HEK293 (cell line): Measurements from ENCODE around the gene DCPS.
"Not testable (repeated sequence)": the region's sequence is repeated elsewhere in the genome, so short reads cannot be mapped to it uniquely, and the experiment has no call there.

Source experiments
- MEIS1 ChIP-seq: sonication (generic); formaldehyde crosslinking; IDR thresholded peaks from 2 replicates; pipeline ENCODE4 v1.8.1; 2022; ENCODE audit warnings: missing genetic modification reagents, mild to moderate bottlenecking, borderline replicate concordance
- PRDM1 ChIP-seq: fragments of 450-650 bp; formaldehyde crosslinking; IDR thresholded peaks from 2 replicates; pipeline ENCODE4; 2016; ENCODE audit warnings: missing biosample characterization, missing genetic modification characterization
- ZNF184 ChIP-seq: fragments of 450-650 bp; IDR thresholded peaks from 2 replicates; pipeline ENCODE4 v1.5.1; 2018; ENCODE audit warnings: missing biosample characterization, mild to moderate bottlenecking, missing genetic modification characterization
- TF ChIP-seq, protein P1 (sequence below): fragments of 450-650 bp; formaldehyde crosslinking; optimal IDR thresholded peaks from 2 replicates; pipeline ENCODE3; 2016; ENCODE audit warnings: missing biosample characterization, mild to moderate bottlenecking, missing genetic modification characterization
- TF ChIP-seq, protein P2 (sequence below): fragments of 450-650 bp; formaldehyde crosslinking; IDR thresholded peaks from 2 replicates; pipeline ENCODE4 v1.5.1; 2016; ENCODE audit warnings: missing biosample characterization, missing genetic modification characterization

DNA sequence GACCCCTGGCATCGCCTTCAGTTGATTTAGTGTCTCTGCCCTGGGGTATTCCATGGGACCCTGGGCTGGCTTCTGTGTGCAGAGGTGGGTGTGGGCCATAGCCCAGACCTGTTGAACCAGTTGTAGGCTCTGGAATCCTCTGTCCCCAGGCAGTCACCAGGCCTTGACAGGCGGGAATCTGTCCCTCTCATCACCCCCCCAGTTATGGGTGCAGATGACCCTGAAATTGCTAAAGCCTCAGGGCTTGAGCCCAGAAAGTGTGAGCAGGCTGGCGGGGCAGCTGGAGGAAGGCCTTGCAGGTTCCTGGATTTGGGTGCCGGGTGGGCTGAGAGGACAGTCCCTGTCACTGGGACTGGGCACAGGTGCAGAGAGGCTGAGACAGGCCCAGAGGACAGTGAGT lies 78.8 kb downstream of the DCPS start:
- not testable (repeated sequence) for TF ChIP-seq MEIS1 (CRISPR knock-in tag); ZNF184 (tag by site-specific recombination); PRDM1
- TF ChIP-seq, protein P1, sequence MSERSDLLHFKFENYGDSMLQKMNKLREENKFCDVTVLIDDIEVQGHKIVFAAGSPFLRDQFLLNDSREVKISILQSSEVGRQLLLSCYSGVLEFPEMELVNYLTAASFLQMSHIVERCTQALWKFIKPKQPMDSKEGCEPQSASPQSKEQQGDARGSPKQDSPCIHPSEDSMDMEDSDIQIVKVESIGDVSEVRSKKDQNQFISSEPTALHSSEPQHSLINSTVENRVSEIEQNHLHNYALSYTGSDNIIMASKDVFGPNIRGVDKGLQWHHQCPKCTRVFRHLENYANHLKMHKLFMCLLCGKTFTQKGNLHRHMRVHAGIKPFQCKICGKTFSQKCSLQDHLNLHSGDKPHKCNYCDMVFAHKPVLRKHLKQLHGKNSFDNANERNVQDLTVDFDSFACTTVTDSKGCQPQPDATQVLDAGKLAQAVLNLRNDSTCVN (tag by site-specific recombination), result not testable (repeated sequence)
- TF ChIP-seq, protein P2, sequence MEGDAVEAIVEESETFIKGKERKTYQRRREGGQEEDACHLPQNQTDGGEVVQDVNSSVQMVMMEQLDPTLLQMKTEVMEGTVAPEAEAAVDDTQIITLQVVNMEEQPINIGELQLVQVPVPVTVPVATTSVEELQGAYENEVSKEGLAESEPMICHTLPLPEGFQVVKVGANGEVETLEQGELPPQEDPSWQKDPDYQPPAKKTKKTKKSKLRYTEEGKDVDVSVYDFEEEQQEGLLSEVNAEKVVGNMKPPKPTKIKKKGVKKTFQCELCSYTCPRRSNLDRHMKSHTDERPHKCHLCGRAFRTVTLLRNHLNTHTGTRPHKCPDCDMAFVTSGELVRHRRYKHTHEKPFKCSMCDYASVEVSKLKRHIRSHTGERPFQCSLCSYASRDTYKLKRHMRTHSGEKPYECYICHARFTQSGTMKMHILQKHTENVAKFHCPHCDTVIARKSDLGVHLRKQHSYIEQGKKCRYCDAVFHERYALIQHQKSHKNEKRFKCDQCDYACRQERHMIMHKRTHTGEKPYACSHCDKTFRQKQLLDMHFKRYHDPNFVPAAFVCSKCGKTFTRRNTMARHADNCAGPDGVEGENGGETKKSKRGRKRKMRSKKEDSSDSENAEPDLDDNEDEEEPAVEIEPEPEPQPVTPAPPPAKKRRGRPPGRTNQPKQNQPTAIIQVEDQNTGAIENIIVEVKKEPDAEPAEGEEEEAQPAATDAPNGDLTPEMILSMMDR (tag by site-specific recombination), result not testable (repeated sequence)
